A172 (cell line): Measurements from ENCODE around the gene CD8A. TPM values are rescaled to one million over a fixed set of nuclear protein-coding genes. Genes with fewer than 3 reads are reported as not detected.
A peak's percentile ranks its signal among the peaks of the same experiment; 100 is the strongest.
"Not testable (repeated sequence)": the region's sequence is repeated elsewhere in the genome, so short reads cannot be mapped to it uniquely, and the experiment has no call there.

Experiments
- DNase-seq: peaks from one replicate; pipeline ENCODE4 v3.0.0-alpha.2; 2015; ENCODE audit warnings: low spot score
- total RNA-seq: library from RNA; depleted of rRNA; stranded (reverse); fragments of >200 nt; shearing (Covaris generic); gene quantifications from 2 replicates; pipeline ENCODE4 v1.2.3, GENCODE V29; 2014; rRNA removed

CD8A gene
- not detected in 2 replicates for total RNA-seq

GRCh38 chr2:86790676-86791572, at the start of gene CD8A:
Gene CD8A, minus strand, starts transcription at chr2:86790913. Its CDS starts 88 bp downstream, at chr2:86790825.
- DNase-seq, result no peak

- DNase-seq, result not testable (repeated sequence)
These were observed 49.3 kb upstream of the CD8A start for GRCh38 chr2:86839871-86840548.

- not testable (repeated sequence) for DNase-seq
These were observed 48.7 kb upstream of the CD8A start for GRCh38 chr2:86839455-86839854.

- not testable (repeated sequence) for DNase-seq
These were observed 47.0 kb upstream of the CD8A start for GRCh38 chr2:86837714-86838113.

- peak; percentile 84 for DNase-seq
These were observed 46.4 kb upstream of the CD8A start for GRCh38 chr2:86836915-86837695.

GRCh38 chr2:86835548-86835889, 44.8 kb upstream of the CD8A start:
- DNase-seq, result not testable (repeated sequence)

GRCh38 chr2:86833315-86833714, 42.6 kb upstream of the CD8A start:
- no peak for DNase-seq

- DNase-seq, result no peak
These were observed 41.8 kb upstream of the CD8A start for GRCh38 chr2:86832334-86833096.

GRCh38 chr2:86831537-86831936, 40.8 kb upstream of the CD8A start:
- DNase-seq, result no peak

GRCh38 chr2:86826951-86827350, 36.2 kb upstream of the CD8A start:
- no peak for DNase-seq

- no peak for DNase-seq
These were observed 35.1 kb upstream of the CD8A start for GRCh38 chr2:86825693-86826381.

GRCh38 chr2:86825036-86825692, 34.5 kb upstream of the CD8A start:
- DNase-seq, result no peak

- no peak for DNase-seq
These were observed 32.1 kb upstream of the CD8A start for GRCh38 chr2:86822668-86823345.

GRCh38 chr2:86821842-86822241, 31.1 kb upstream of the CD8A start:
- DNase-seq, result no peak

GRCh38 chr2:86821306-86821705, 30.6 kb upstream of the CD8A start:
- DNase-seq, result no peak

- DNase-seq, result no peak
These were observed 28.2 kb upstream of the CD8A start for GRCh38 chr2:86818957-86819356.

GRCh38 chr2:86818114-86818801, 27.5 kb upstream of the CD8A start:
- no peak for DNase-seq

GRCh38 chr2:86815611-86816010, 24.9 kb upstream of the CD8A start:
- DNase-seq, result no peak

GRCh38 chr2:86809481-86810121, 18.9 kb upstream of the CD8A start:
- DNase-seq, result no peak
